GM19328 (cell line): Measurements from ENCODE around the gene OBSCN.

Experiments
- ATAC-seq: cut with Tn5 transposase; IDR thresholded peaks from one replicate; pipeline ENCODE4 v1.9.1; 2021; ENCODE audit warnings: mild to moderate bottlenecking, moderate library complexity; ENCODE audit not compliant: unreplicated experiment

The OBSCN gene

DNA sequence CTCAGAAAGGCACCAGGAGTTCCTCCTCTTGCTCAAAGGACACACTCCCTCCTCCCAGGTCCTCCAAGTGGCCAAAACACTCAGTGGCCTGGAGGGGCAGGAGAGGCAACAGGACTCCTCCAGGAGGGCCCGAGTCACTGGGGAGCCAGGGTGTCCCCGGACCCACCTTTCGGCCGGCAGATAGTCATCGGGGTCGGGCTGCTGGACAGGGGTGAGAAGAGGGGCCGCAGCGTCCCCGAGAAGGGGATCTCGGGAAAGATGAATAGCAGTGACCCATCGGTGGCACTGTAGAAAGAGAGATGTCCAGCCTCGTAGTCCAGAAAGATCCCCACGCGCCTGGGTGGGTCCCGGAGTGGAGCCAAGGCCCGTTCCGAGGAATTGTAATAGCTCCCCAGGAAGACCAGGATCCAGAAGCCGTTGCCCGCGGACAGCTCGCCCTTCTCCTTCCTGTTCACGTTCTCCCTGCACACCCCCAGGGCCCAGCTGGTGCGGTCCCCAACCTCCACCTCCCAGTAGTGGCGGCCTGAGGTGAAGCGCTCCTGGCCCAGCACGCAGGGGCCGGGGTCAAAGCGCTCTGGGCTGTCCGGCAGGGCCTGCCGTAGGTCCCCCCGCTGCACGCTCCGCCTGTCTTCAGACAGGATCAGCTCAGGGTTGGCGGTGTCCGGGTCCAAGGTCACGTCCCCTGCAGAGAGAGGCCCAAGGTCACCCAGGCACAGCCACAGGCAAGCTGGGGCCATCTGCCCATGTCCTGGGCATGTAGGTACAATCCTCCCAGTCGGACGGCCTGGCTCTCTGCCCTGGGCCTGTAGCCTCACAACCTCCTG is 186.9 kb downstream of the OBSCN start:
- ATAC-seq, result no peak

DNA sequence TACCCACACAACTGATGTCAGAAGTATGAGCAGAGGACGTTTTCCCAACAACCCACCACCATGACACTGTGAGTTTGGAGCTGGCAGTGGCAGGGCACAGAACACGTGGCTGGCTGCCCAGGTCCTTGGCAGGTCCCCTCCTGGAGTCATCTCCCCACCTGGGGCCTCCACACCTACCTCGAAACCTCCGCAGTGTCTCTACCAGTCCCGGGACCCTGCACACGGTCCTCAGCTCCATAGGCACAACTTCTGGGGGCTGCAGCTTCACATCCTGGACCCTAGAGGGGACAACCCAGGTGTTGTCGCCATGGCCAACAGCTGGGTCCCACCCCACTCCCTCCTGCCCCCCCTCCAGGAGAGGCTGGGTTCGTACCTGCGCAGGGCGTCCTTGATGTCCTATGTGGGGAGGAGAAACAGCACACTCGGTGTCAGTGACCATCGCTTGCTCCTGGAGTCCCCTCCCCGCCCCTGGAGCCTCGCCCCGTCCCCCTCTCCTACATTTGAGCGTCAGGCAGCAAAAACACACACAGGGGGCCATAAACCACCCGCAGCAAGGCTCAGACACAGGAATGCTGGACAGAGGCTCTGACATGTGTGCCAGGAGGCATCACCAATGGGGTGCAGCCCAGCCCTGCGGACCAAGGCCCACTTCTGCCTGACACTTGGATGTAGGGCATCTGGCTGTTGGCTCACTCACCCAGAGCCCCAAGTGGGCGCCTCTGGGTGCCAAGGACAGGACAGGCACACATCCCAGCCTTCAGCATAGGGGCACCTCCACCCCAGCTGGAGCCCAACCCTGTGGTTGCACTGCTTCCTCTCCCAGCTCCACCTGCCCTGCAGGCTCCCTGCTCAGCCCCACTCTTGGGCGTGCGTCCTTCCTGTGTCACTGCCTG is 189.2 kb downstream of the OBSCN start:
- ATAC-seq, result no peak

DNA sequence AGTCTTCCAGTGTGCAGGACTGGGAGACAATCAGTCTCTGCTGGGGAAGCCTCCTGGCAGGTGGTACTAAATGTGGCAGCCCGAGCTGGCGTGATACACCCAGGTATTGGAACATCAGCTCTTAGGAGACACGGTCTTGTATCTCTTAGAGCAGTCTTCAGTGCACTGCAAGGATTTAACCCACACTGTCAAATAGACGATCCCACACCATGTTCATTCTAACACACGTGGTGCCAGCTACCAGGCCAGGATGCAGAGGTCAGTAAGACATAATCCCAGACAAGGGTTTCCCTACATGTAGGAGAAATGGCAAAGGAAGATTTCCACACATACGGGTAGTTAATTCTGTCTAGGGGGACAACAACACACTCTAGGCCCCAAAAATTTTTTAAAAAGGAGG is 190.1 kb downstream of the OBSCN start:
- ATAC-seq, result no peak

DNA sequence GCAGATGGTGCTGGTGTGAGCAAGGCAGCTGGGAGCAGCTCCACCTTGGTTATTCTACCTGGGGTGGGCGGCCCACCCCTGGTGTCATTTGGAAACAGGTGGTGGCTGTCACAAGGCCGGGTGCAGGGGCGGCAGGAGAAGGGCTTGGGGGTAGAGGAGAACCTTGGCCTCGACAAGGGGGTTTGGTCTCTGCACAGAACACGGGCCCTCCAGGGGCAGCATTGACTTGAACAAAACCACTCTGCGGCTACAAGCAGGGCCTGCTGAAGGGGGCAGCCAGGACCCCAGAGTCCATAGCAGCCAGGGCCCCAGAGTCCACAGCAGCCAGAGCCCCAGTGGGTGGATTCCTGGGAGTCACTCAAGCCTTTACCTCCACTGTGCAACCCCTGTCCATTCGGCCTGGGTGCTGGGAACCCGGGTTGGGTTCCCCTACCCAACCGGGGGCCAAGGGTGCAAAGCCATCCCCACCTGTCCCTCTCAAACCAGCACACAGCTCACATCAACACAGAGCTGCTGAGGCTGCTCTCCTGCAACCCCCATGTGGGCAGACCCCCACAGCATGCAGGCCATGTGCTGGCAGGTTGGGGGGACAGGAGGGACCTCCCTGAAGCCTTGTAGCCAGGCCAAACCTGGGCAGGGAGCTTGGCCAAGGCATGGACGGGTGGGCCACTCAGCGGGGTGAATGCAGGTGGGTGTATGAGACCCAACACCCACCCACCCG is 191.1 kb downstream of the OBSCN start:
- ATAC-seq, result no peak

DNA sequence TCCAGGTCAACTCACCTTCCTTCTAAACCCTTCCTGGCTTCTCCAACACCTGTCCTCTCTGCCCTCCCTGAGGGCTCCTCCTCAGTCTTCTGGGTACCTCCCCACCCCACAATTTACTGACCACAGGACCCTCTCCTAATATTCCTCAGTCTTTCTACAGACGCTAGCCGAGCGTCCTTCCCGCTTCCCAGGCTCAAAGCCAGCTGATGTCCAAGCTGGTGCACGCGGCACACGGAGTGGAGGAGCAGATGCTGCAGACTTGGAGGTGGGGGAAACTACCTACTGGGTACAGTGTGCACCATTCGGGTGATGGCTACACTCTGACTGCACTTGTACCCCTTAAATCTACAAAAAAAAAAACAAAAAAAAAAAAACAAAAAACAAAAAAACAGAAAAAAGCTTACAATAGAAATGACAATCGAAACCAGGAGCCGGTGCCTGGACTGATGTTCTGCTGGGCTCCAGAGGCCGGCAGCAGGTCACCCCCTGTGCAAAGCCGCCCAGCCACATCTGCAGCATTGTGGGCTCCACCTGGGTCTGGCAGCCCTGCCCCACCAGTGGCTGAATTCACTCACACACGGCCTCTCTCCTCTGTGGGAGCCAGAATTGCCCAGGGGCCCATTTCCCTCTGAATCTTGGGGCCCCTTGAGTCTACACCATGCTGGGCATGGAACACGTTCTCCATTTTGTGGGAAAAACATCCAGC is 191.8 kb downstream of the OBSCN start:
- ATAC-seq, result no peak

DNA sequence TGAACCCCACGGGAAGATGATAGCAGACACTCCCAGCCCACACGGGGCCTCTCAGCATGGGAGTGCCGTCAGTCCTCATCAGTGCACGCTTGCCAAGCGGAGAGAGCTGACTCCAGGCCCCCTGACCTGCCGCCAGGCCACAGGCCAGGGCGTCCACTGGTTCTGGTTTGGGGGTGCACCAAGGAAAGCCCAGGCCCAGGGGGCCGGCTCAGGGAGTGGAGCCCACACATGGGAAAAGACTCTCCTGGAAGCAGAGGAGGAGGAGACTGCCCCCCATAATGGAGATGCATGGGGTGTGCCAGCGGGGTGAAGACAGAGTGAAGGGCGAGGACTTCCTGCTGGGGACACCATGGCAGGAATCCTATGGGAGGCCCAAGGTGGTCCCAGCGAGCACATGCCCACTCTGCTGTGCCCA is 192.4 kb downstream of the OBSCN start:
- ATAC-seq, result no peak

DNA sequence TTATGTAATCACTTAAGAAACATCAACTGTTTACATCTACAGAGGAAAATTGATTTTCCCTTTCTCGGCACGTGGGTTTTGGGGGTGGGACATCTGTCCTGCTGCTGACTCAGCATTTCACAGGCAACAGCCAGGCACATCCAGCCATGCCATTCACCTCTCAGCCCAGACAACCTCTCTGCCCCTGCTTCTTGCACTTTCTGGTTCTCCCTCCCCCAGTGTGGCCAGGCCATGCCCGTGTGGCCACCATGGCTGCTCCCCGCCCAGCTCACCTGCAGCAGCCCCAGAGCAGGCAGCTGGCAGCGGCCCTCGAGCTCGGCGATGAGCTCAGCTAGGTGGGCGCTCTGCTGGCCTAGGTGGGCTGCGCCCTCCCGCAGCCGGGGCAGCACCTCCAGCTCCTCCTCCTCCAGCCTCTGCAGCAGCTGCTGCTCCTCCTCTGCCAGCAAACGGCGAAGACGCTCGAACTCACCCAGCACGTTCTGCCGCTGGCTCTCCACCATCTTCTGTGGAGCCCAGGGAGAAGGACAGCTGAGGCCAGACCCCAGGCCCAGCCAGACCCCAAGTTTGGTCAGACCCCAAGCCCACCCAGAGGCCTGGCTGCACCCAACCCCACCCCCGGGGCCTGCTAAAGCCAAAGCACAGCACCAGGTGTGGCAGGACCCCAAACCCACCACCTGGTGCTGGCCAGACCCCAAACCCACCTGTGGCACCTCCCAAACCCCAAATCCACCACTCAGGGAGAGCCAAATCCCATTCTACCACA is 193.0 kb downstream of the OBSCN start:
- ATAC-seq, result no peak

DNA sequence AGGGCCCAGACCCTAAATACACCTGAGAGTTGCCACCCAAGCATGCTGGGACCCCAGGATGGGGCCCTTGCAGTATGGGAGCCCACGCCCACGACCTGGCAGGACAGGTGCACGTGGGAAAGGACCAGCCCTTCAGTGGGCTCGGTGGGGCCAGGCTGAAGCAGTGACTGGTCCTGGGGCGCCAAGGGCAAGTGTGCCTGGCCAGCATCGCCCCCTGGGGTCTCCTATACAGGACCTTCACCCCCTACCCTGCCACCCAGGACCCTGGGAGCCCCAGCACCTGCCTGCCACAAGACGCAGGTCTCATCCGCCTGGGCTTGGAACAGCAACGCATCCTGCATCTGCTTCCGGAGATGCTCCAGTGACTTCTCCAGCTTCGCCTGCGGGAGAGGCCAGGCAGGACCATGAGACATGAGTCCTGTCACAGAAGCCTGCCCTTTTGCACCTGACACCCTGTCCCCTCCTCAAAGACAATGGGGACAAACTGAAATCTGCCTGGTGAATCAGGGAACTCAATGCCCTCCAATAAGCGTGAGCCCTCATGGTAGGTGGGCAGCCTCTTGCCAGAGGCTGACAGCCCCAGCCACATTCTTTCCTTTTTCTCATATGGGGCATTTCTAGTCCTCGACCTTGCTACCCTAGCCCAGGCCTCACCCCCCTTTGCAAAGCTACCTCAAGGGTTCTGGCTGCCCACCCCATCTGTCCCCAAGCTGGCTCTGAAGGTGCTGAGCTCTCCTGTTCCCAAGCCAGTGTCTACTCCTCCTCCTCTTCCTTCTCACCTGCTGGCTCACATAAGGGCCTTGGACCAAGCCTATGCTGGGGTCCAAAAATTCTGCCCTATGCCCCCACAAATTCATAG is 194.2 kb downstream of the OBSCN start:
- ATAC-seq, result no peak

DNA sequence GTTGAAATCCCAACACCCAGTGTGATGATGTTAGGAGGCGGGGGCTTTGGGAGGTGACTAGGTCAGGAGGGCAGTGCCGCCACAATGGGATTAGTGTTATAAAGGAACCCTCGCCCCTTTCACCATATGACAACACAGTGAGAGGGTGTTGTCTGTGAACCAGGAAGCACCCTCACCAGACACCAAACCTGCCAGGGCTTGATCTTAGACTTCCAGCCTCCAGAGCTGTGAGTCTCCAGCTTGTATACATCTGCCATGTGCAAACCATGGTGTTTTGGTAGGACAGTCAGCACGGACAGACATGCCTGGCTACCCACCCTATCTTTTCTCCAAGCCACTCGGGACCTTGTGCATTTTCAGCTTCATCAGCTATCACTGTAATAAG is 194.8 kb downstream of the OBSCN start:
- no peak for ATAC-seq

DNA sequence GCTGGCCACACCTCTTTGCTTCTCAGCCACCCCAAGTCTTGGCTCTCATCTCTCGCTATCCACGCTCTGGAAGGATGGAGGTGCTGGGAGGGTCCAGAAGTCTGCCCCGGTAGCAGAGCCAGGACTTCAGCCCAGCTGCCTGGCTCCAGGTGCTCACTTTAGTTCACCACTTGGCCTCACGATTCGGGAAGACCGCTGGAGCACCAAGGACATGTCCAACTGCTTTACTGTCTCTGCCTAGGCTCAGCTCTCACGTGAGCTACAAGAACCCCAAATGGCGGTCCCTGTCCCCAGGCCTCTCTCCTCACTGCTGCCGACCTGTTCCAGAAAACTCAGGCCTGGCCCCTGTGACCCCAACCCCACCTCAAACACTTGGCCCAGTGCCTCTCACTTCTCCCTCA is 195.4 kb downstream of the OBSCN start:
- no peak for ATAC-seq

DNA sequence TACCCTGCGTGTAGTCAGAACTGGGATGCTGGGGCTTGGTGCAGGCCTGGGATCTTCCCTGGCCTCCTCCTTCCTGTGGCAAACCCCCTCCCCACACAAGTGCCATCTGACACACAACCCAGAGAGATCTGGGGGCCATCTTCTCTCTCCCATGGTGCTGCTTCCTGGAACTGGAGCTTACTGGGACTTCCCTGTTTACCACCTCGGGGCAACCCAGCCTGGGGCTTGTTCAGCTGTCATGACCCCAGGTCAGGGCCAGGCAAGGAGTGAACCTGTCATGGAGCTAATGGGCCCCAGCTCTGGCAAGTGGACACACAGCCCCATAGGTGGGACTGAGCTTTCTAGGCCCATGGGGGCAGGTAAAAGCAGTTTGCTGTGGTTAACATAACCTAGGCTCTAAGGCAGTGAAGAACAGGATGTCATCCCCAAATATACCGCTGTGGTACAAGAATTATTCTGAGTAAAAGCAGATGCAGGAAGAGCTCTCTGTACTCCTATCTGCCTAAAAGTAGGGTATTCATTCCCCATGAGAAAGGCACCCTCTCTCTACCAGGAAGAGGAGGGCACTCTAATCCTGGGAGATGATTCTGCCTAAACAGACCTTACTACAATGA is 196.4 kb downstream of the OBSCN start:
- no peak for ATAC-seq

DNA sequence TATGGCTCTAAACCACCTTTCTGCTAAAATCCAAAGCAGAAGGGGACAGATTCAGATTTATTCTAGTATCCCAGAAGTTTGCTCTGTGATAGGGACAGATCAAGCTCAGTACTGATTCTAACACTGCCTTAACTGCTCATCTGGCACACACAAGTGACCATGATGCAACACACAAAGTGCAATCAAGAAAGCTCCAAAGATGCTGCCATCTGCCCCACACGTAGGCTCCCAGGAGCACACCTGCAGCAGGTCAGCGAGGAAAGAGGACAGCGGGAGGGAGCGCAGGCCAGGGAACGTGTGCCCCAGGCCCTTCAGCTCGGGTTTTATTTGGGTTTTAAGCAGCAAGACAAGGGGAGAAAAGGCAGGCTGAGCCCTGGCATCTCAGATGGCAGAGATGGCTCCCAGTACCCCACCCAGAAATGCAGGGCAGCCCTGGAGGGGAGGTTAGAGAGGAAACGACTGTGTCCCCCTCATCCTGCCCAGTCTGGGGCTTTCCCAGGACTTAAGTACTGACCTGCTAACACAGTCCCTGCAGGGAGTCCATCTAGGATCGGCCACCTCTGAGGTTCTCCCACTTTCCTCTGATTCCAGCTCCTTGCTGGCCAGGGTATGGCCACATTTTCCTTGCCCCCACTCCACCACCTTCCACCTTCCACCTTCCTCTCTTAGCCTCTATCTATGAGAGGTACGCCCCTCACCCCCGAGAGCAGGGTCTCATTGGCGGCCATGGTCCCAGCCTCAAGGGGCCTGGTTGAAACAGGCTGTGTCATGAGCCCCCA is 197.5 kb downstream of the OBSCN start:
- no peak for ATAC-seq

DNA sequence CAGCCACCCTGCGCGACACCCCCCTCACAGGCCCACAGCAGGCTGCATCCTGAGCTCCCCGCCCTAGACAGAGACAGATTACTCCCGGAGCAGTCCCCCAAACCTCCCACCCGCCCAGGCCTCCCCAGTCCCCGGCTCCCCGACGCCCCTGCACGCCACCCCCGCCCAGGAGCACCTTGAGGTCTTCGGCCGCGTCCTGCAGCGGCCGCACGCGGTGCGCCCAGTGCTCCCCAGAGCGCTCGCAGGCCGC is 198.1 kb downstream of the OBSCN start:
- ATAC-seq, result no peak

DNA sequence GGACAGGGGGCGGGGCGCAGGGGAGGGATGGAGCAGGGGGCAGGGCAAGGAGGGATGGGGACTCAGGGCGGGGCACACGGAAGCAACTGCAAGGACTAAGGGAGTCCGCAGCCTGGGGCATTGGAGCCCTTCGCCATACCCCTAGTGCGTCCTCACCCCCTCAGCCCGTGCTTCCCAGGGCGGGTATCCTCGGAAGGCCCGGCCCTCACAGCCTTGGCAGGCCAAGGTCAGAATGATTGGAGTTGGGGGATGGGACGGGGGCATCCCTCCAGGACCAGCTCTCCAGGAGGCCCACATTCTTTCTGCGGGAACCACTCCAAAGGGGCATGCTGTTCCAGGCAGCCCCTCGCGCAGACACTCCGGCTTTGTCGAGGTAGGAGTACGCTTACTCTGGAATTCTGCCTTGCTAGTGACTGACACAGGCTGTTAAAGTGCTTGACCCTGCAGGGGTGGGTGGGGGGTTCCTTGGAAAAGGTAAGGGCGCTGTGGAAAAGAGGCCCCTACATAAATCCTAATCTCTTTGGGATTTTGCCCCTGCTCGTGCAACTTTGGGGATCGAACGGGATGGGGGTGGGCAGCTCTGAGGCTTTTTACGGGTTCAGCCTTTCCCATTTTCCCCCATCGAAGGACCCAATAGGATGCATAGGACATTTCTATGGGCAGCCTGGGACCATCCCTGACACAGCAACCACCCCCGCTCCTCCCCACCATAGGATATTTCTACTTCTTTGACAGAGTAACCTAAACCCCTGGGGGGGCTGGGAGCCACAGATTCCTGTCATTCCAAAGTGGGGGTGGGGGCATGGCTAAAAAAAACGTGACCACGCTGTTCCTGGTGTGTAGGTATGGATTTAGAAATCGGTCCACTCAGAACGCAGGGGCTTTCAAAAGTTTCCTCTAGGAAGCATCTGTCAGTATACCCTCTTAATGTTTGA is 199.5 kb downstream of the OBSCN start:
- no peak for ATAC-seq

DNA sequence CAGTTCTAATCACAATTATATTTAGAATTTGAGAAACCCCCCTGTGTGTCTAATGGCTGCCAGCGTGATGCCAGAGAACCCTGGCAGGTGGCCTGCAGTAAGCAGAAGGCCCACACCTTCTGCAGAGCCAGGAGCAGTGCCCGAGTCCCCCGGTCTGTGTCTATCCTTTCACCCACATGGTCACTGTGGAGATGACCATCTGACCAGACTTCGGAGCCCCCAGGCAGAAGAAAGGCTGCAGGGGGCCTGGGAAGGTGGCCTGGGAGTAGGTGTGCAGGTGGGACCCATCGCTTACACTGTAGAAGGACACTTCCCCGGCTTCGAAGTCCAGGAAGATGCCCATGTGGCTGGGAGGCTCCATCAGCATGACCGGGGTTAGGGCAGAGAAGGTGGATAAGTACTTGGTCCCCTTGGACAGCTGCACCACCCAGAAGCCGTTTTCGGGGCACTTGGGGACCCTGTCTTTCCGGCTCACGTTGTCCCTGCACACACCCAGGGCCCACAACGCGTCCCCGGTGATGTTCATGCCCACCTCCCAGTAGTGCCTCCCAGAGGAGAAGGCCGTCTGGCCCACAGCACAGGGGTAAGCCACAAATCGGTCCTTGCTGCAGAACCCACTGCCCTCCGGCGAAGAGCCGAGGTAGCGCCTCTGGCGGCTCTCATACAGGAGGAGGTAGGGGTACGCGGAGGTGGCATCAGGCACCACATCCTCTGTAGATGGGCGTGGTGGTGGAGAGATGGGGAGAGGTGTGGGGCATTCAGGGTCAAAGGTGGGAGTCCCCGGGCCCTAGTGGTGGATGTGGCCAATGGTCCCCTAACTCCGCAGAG is 200.4 kb downstream of the OBSCN start:
- ATAC-seq, result no peak
